ENCODE data around the gene CEP89.

DNA sequence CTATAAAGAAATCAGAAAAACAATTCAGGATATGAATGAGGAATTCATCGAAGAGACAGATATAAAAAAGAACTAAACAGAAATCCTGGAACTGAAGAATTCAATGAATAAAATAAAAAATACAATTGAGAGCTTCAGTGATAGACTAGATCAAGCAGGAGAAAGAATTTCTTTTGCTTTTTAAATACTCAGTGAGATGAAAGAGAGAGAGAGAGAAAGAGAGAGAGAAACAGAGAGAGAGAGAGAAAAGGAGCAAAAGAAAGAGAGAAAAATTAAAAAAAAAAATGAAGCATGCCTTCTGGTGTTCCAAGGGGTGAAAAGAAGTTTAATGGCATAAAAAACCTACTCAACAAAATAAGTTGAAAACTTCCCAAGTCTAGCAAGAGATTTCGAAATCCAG, 80.1 kb downstream of the CEP89 start:
- TF ChIP-seq, protein P1, sequence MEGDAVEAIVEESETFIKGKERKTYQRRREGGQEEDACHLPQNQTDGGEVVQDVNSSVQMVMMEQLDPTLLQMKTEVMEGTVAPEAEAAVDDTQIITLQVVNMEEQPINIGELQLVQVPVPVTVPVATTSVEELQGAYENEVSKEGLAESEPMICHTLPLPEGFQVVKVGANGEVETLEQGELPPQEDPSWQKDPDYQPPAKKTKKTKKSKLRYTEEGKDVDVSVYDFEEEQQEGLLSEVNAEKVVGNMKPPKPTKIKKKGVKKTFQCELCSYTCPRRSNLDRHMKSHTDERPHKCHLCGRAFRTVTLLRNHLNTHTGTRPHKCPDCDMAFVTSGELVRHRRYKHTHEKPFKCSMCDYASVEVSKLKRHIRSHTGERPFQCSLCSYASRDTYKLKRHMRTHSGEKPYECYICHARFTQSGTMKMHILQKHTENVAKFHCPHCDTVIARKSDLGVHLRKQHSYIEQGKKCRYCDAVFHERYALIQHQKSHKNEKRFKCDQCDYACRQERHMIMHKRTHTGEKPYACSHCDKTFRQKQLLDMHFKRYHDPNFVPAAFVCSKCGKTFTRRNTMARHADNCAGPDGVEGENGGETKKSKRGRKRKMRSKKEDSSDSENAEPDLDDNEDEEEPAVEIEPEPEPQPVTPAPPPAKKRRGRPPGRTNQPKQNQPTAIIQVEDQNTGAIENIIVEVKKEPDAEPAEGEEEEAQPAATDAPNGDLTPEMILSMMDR (conservative IDR thresholded peaks at IDR 0.05; ENCODE audit: low read depth, low read length) = no peak
- TF ChIP-seq RFX5 (IDR thresholded peaks at IDR 0.05; ENCODE audit: low read depth, low read length) (no peak), BHLHE40 (IDR thresholded peaks at IDR 0.05; ENCODE audit: low read depth, low read length) (no peak), MXI1 (IDR thresholded peaks at IDR 0.05; ENCODE audit: borderline replicate concordance, low read depth, low read length) (no peak), USF2 (IDR thresholded peaks at IDR 0.05; ENCODE audit: low read depth, low read length) (no peak), CHD1 (IDR thresholded peaks at IDR 0.05; ENCODE audit: low read depth, low read length) (no peak), POLR2A (IDR thresholded peaks at IDR 0.05; ENCODE audit: low read depth, low read length) (no peak)
- TF ChIP-seq, protein P2, sequence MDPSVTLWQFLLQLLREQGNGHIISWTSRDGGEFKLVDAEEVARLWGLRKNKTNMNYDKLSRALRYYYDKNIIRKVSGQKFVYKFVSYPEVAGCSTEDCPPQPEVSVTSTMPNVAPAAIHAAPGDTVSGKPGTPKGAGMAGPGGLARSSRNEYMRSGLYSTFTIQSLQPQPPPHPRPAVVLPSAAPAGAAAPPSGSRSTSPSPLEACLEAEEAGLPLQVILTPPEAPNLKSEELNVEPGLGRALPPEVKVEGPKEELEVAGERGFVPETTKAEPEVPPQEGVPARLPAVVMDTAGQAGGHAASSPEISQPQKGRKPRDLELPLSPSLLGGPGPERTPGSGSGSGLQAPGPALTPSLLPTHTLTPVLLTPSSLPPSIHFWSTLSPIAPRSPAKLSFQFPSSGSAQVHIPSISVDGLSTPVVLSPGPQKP (IDR thresholded peaks at IDR 0.05; ENCODE audit: borderline replicate concordance, low read depth, low read length) = no peak

Measured in IMR-90 (cell line).